HG03139 (cell line): ENCODE results near the gene TRIM67.
"Not testable (repeated sequence)": the region's sequence is repeated elsewhere in the genome, so short reads cannot be mapped to it uniquely, and the experiment has no call there.

Experiments used
- ATAC-seq: cut with Tn5 transposase; IDR thresholded peaks from one replicate; pipeline ENCODE4 v1.9.1; 2021; ENCODE audit not compliant: unreplicated experiment

The TRIM67 gene

DNA sequence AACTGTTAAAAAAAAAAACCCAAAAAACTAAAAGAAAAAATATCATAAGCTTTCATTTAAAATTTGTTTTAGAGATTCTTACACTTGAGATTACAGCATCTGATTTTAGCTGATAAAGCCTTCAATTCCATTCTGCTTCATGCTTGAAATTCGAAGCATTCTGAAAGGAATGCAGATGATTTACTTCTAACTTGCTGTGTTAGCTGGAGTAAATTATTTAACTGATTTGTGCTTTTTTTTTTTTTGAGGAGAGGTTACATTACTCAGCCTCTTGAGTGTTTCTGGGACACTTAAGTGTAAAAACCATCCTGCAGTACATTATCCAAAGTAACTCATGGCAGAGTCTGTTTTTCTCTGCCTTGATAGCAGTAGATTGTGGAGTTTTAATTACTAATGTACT is 4.5 kb upstream of the TRIM67 start:
- no peak for ATAC-seq

- ATAC-seq: not testable (repeated sequence)
Measured at GRCh38 chr1:231158141-231158540, 3.7 kb upstream of the TRIM67 start.

DNA sequence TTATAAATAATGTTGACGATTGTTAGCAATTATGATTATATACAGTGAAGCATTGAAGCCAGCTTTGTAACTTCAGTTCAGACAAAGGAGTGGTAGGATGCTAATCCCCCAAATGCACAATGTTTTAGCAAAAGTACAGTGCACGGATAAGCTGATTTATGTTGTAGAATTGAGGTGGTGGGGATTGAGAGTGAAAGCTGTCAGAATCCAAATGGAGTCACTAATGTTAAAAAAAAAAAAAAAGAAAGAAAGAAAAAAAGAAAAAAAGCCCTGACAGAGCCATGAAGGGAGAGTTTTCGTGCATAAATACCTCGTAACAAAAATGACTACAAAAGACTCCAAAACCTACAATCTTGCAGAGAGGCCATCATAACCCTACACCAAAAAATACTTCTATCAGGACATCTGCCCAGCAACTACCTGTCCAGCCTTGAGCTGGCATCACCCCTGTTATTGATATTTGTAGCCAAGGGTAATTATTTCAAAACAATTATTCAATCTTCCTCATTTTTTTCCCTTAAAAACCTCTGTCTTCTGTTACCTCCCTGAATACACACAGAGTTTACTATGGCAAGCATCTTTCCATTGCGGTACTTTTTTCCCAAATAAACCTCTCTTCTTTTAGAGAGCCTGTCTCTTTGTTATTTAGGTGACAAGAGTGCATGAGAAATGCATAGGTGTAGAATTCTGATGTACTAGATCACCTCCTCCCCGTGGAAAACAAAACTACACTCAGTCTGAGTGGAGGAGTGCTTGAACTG is 2.5 kb upstream of the TRIM67 start:
- no peak for ATAC-seq

- no peak for ATAC-seq
Measured at GRCh38 chr1:231159963-231160761, 1.7 kb upstream of the TRIM67 start.

GRCh38 chr1:231160895-231161666 is 777 bp upstream of the TRIM67 start:
- no peak for ATAC-seq

GRCh38 chr1:231162297-231162969 is 575 bp downstream of the TRIM67 start:
- no peak for ATAC-seq

DNA sequence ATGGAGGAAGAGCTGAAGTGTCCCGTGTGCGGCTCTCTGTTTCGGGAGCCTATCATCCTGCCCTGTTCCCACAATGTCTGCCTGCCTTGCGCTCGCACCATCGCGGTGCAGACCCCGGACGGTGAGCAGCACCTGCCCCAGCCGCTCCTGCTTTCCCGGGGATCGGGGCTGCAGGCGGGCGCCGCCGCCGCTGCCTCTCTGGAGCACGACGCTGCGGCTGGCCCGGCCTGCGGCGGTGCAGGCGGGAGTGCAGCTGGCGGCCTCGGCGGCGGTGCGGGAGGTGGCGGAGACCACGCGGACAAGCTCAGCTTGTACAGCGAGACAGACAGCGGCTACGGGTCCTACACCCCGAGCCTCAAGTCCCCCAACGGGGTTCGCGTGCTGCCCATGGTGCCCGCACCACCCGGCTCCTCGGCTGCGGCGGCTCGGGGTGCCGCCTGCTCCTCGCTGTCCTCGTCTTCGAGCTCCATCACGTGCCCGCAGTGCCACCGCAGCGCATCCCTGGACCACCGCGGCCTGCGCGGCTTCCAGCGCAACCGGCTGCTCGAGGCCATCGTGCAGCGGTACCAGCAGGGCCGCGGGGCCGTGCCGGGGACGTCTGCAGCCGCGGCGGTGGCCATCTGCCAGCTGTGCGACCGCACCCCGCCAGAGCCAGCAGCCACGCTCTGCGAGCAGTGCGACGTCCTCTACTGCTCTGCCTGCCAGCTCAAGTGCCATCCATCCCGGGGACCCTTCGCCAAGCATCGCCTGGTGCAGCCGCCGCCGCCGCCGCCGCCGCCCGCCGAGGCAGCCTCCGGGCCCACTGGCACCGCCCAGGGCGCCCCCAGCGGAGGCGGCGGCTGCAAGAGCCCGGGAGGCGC is 1.3 kb downstream of the TRIM67 start:
- no peak for ATAC-seq

DNA sequence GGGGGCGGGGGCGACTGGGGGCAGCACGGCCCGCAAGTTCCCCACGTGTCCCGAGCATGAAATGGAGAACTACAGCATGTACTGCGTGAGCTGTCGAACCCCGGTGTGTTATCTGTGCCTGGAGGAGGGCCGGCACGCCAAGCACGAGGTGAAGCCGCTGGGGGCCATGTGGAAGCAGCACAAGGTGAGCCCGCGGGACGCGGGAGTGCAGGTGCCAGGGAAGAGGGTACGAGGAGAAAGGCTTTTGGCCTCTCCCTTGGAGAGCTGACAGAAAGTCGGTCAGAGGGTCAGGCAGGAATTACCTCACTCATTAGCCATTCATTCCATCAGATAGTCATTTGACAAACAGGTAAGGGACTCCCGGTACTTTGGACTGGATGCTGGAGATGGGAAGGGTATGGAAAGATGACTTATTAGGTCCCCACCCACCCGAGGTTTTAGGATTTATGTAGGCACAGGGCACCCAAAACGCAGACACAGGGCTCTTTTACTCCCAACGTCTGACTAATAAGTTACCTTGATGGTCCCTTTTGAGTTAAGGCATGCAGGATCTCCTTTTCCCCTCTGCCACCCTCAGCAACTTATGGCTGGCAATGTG is 2.1 kb downstream of the TRIM67 start:
- ATAC-seq: no peak

DNA sequence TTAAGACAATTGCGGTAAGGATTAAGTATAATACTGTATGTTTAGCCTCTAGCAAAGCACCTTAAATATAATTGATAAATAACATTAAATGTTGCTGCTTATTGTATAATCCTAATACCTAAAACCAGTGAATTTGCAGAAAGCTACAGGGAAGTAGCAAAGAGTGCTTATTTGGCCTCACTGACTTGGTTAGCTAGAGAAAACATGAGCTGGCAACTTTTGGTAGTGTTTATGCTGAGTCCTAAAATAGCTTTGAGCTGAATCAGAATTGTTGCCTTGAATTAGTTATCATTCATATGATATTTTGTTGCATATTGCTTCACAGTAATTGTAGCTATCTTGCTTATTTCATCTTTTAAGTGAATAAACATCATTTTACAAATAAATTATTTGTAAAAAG is 3.5 kb downstream of the TRIM67 start:
- ATAC-seq: no peak

DNA sequence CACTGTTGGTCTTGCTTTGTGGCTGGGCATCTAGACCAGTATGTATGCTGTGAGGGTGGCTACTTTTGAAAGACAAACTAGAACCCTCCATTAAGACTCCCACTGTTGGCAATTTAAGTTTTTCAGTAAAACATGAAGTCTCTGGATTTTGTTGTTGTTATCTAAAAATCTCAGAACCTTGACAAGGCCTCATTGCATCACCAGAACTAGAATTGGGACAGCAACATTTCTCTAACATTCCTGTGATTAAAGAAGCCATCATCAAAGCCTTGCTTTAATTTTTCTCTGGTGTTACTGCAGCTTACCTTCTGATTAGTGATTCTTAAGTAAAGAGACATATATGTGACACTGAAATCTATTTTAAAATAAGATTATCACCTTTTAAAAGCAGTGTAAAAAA is 4.5 kb downstream of the TRIM67 start:
- ATAC-seq: no peak

GRCh38 chr1:231170875-231171274 is 9.0 kb downstream of the TRIM67 start:
- ATAC-seq: no peak

DNA sequence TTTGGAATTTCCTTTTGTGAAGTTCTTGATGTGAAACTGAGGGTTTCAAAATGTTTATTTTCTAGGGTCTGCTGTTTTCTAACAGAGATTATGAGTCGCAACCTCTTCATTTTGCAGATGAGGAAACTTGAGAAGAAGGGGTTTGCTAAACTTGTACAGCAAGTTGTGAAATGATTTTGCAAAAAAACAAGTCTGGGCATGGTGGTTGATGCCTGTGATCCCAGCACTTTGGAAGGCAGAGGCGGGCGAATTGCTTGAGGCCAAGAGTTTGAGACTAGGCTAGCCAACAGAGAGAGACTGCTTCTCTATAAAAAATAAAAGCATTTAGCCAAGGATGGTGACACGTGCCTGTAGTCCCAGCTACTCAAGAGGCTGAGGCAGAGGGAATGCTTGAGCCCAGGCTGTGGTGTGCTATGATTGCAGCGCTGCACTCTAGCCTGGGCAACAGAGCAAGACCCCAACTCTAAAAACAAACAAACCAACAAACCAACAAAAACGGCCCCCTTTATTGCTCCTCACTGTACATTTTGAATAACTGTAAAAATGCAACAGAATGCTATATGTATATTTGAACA is 9.9 kb downstream of the TRIM67 start:
- ATAC-seq: no peak

GRCh38 chr1:231172411-231172810 is 10.6 kb downstream of the TRIM67 start:
- ATAC-seq: no peak

- no peak for ATAC-seq
Measured at GRCh38 chr1:231176421-231176820, 14.6 kb downstream of the TRIM67 start.

GRCh38 chr1:231177226-231177625 is 15.4 kb downstream of the TRIM67 start:
- no peak for ATAC-seq

GRCh38 chr1:231177936-231178335 is 16.1 kb downstream of the TRIM67 start:
- ATAC-seq: no peak

- no peak for ATAC-seq
Measured at GRCh38 chr1:231178970-231179369, 17.1 kb downstream of the TRIM67 start.

DNA sequence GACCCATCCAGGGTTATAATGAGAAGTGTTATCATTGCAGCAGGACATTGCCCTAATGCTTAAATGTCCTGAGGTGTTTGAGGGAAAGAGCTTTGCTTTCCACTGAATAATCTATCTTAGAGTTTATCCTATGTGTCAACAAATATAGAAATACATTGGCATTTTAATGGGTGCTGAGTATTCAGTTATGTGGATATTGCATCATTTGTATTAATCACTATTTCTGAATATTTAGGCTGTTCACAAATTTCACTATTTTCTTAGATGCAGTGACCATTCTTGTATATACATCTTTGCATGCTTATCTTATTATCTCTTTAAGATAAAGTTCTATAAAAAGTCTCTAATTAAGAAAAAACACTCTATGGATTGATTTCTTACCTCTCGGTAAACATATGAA is 18.2 kb downstream of the TRIM67 start:
- no peak for ATAC-seq

DNA sequence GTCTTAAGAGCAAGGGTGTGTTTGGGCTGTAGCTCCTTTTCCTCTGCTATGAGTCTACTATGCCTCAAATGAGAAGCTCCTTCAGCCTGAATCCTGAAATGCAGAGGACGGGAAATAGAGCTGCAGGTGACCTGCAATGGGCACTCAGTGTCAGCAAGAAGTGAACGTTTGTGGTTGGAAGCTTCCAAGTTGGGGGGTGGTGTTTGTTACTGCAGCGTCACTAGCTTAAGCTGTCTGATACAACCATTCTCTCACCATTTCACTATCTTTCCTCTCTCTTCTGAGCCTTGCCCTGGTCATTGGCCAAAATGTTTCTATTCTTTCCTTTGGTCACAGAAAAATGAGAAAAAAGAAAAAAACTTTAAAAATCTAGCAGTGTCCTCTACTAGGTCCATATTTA is 19.4 kb downstream of the TRIM67 start:
- no peak for ATAC-seq
